LNCaP clone FGC (cell line): ENCODE measurements around the gene RPL35A.
"Not testable (repeated sequence)": the region's sequence is repeated elsewhere in the genome, so short reads cannot be mapped to it uniquely, and the experiment has no call there.

Experiments
- DNase-seq: peaks from one replicate; pipeline ENCODE4 v3.0.0-alpha.2; 2011; ENCODE audit warnings: low read depth
- H3K4me3 ChIP-seq: 2 replicates; pipeline ENCODE4 v1.5.1; 2011; ENCODE audit warnings: mild to moderate bottlenecking, low read depth, low read length, control low read depth
- TF ChIP-seq, protein P1 (sequence below): IDR thresholded peaks from 2 replicates; pipeline ENCODE4 v1.5.1; 2012; ENCODE audit warnings: mild to moderate bottlenecking; ENCODE audit not compliant: control insufficient read depth, insufficient read depth; ENCODE audit errors: extremely low read depth

Gene RPL35A

DNA sequence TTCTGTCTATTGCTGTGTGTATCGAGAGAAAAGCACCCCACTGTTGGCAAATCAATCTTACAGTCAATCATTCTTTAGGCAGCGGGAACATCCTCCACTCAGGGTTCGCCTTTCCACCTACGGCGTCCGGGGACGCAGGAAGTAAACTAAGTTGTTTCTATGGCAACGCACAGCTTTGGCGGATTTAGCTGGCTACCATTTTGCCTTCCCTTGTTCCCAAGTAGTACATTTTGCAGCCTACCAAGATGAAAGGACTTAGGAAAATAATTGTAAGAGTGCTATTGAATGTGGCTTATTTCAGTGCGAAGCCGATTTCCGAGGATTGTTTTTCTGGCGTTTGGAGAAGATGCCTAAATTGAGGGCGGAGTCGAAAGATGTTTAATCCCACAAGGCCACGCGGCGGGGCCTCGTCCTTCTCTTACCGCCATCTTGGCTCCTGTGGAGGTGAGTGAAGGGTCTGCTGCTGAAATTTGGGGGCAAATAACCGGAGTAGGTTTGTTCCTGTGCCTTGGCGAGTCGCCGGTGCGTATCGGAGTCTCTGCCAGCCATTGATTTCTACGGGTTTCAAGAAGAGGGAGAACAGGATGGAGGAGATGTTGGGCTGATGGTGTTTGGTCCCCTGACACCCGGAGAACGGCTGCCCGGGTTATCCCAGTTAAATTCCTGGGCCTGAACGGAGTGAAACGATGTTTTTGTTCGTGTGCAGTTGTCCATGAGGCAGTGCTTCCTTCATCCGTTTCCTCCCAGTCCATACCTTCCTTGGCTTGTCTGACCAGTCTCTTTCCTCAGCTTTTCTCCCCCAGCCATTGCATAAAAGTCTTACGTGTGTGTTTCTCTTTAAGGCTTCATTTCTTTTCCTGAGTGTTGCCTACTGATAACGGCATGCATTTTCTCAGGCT, at the start of gene RPL35A:
TSS of gene RPL35A (plus strand) at position 413 of the 899 bp plus-strand sequence. CDS start 778 bp downstream, outside the sequence.
- TF ChIP-seq, protein P1, sequence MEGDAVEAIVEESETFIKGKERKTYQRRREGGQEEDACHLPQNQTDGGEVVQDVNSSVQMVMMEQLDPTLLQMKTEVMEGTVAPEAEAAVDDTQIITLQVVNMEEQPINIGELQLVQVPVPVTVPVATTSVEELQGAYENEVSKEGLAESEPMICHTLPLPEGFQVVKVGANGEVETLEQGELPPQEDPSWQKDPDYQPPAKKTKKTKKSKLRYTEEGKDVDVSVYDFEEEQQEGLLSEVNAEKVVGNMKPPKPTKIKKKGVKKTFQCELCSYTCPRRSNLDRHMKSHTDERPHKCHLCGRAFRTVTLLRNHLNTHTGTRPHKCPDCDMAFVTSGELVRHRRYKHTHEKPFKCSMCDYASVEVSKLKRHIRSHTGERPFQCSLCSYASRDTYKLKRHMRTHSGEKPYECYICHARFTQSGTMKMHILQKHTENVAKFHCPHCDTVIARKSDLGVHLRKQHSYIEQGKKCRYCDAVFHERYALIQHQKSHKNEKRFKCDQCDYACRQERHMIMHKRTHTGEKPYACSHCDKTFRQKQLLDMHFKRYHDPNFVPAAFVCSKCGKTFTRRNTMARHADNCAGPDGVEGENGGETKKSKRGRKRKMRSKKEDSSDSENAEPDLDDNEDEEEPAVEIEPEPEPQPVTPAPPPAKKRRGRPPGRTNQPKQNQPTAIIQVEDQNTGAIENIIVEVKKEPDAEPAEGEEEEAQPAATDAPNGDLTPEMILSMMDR = no peak
- peak; percentile 93 for DNase-seq
- peak within 1 kb of the TSS; percentile 97 for H3K4me3 ChIP-seq

GRCh38 chr3:197901626-197902025, 48.4 kb upstream of the RPL35A start:
- TF ChIP-seq, protein P1 = no peak
- DNase-seq = no peak
- H3K4me3 ChIP-seq = no peak overlapping the region

DNA sequence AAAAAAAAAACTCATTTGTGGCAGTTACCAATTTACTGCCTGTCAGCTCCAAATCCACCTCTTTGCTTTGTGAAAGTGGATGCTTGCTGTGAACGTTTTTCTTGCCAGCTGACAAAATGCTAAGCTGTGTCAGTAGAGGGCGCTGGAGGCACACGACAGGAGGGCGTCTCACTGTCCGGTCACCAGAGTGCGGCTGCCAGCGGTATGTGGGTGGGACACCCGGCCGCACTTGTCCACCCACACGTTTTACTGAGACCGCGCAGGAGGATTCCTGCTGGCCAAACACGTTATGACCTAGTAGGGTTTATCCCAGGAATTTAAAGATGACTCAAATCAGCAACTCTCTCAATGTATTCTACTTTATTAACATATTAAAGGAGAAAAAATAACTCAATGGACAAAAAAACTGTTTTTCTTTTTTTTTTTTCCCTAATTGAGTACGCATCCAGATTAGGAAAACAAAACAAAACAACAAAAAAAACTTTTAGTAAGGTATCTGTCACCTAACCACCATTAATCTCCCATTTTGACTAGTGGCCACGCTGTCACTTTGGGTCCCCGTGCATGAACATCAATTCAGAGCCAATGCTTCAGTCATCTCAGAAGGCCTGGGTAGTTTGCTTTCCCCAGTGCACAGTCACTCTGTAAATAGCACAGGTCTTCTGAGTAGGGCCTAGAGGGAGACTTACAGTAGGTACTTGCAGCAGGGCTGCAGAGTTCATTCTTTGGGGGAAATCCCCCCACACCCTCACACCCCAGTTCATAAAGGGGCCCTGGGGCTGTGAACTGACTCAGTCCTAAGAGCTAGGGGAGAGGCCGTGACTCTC, 43.8 kb upstream of the RPL35A start:
- H3K4me3 ChIP-seq = no peak overlapping the region
- peak; percentile 54 for DNase-seq
- TF ChIP-seq, protein P1 = peak; percentile 96

DNA sequence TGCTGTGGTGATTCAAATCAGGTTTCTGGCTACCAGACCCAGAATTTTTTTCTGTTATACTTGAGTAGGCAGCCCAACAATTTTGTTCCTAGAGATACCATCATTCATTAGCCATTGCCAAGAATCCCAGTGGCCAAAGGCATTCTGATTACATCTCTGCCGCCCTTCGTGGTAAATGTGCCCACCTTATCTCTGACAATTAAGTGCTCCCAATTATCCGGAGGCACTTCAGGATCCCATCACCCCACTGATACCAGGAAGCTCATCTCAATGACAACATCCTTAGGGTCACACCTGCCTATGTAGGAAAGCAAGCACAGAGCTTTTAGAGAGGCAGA, 43.2 kb upstream of the RPL35A start:
- TF ChIP-seq, protein P1 = no peak
- no peak overlapping the region for H3K4me3 ChIP-seq
- DNase-seq = no peak

GRCh38 chr3:197907196-197907595, 42.8 kb upstream of the RPL35A start:
- no peak overlapping the region for H3K4me3 ChIP-seq
- TF ChIP-seq, protein P1 = no peak
- no peak for DNase-seq

DNA sequence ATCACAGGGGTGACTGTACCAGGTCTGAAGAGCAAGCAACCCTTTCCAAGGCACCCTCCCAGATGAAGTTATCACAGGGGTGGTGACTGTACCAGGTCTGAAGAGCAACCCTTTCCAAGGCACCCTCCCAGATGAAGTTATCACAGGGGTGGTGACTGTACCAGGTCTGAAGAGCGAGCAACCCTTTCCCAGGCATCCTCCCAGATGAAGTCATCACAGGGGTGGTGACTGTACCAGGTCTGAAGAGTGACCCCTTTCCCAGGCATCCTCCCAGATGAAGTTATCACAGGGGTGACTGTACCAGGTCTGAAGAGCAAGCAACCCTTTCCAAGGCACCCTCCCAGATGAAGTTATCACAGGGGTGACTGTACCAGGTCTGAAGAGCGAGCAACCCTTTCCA, 41.4 kb upstream of the RPL35A start:
- not testable (repeated sequence) for H3K4me3 ChIP-seq

GRCh38 chr3:197908957-197909701, 40.9 kb upstream of the RPL35A start:
- TF ChIP-seq, protein P1 = no peak
- DNase-seq = no peak
- no peak overlapping the region for H3K4me3 ChIP-seq

More for the DNA sequence above, 41.4 kb upstream of the RPL35A start:
- not testable (repeated sequence) for DNase-seq
